ENCODE measurements around the gene AMZ1. TPM values are rescaled to one million over a fixed set of nuclear protein-coding genes. Genes with fewer than 3 reads are reported as not detected.
A peak's percentile ranks its signal among the peaks of the same experiment; 100 is the strongest.

Gene AMZ1
- not detected in 2 replicates for total RNA-seq

- no peak for DNase-seq (ENCODE audit: low read depth, low spot score)
These were observed at the start of gene AMZ1 for GRCh38 chr7:2687881-2688318. Gene AMZ1, plus strand, starts transcription at chr7:2688202. Its CDS starts 12,250 bp downstream, at chr7:2700452.

- DNase-seq (ENCODE audit: low read depth, low spot score), result no peak
These were observed 49.6 kb upstream of the AMZ1 start for GRCh38 chr7:2638224-2638991.

DNA sequence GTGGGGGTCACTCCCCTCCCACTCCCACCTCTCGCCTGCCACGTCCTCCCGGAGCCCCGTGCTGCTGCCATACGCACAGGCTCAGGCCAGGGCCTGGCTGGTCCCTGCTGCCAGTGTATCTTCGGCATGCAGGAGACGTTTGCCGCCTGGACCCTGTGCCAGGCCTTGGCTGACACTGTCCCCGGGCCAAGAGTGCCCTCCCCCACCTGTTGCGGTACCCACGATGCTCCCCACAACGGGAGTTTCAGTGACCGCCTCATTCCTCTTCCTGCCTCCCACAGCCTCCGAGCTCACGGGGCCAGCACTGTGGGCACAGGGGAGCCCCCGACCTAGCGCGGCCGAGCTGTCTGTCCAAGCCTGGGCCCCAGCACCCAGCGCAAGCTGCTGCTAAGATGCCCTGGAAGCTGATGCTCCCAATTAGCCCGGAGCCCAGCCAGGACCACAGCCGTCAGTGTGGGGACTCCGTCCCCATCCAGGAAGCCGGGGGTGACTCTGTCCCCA lies 48.8 kb upstream of the AMZ1 start:
- no peak for DNase-seq (ENCODE audit: low read depth, low spot score)

- DNase-seq (ENCODE audit: low read depth, low spot score), result no peak
These were observed 48.1 kb upstream of the AMZ1 start for GRCh38 chr7:2639695-2640481.

GRCh38 chr7:2640482-2640830 lies 47.5 kb upstream of the AMZ1 start:
- no peak for DNase-seq (ENCODE audit: low read depth, low spot score)

DNA sequence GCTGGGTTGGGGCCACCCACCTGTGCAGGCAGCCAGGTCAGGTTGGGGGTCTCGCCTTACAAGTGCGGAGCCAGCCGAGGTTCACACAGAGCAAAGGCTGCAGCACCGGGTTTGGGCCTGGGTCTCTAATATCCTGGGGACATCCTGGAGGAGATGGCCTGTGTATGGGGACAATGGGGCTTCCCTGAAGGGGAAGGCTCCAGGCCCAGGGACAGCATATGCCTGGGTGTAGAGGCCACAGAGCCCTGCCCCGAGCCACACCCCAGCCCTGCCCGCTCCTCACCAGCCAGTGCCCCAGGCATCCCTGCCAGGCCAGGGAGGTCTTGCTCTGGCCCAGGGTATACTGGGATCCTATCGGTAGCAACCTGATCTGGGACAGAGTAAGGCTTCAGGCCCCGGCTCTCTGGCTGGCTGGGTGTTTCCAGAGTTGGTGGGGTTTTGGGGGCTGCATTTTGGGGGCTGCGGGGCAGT lies 47.1 kb upstream of the AMZ1 start:
- DNase-seq (ENCODE audit: low read depth, low spot score), result no peak

DNA sequence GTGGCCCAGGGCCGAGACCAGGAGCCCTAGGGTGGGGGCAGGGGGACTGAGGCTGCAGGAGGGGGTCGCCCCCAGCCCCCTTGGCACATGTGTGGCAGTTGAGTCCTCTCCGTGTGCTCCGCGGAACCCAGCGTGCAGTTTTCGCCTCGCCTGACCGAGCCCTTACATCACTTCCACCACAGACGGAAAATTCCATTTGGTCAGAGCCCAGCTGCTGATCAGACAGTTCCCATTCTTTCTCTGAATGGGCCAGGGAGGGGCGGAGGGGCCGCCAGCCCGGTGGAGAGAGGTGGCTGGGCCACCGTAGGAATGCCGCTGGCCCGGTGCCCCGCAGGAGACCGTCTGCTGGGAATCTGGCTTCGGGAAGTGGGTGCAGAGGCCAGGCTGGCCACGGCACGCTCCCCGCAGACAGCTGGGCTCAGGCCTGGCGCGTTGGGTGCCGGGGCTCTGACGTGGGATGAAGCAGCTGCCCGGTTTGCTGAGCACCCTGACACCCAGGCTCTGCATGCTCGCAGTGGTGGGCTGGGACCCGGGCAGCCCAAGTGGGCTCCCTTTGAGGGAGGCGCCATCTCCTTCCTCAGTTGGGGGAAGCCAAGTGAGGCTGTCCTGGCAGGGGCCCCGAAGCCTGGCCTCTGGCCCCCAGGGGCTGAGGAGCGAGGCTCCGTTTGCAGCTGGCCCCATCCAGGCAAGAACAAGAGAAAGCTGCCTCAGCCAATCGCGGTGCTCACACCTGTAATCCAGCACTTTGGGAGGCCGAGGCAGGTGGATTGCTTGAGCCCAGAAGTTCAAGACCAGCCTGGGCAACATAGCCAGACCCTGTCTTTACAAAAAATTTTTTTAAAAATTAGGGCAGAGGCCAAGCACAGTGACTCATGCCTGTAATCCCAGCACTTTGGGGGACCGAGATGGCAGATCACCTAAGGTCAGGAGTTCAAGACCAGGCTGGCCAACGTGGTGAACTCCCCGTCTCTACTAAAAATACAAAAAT lies 46.3 kb upstream of the AMZ1 start:
- DNase-seq (ENCODE audit: low read depth, low spot score), result peak; percentile 95

GRCh38 chr7:2643386-2644219 lies 44.4 kb upstream of the AMZ1 start:
- DNase-seq (ENCODE audit: low read depth, low spot score), result no peak

GRCh38 chr7:2644220-2644561 lies 43.8 kb upstream of the AMZ1 start:
- no peak for DNase-seq (ENCODE audit: low read depth, low spot score)

DNA sequence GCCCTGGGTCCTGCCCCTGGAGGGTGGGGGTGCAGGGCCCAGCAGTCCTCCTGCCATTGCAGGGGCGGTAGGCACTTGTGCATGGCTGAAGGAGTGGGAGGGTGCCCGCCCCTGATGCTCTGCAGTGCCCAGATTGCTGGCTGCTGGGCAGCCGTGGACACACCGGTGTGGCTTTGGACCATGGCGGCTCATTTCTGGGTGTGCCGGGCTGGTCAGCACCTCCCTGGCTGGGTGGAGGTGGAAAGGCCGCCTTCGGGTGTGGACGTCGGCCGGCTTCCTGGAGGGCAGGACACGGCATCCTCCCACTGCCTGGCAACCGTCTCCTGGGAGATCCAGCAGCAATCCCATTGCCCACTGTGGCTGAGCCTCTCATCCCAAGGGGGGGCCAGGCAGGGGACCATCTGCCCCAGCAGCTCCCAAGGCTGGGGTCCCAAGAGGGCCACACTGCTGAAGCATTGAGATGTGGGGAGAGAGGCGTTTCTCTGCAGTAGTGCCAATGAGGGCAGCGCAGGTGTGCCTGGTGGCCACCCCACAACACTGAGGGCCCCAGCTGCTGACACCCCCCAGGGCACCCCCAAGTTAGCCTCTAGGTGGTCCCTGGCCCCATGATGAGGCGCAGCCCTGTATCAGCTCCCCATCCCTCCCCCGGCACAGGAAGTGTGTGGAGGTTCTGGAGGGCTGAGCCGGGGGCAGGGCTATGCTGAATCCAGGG lies 43.3 kb upstream of the AMZ1 start:
- DNase-seq (ENCODE audit: low read depth, low spot score), result no peak

DNA sequence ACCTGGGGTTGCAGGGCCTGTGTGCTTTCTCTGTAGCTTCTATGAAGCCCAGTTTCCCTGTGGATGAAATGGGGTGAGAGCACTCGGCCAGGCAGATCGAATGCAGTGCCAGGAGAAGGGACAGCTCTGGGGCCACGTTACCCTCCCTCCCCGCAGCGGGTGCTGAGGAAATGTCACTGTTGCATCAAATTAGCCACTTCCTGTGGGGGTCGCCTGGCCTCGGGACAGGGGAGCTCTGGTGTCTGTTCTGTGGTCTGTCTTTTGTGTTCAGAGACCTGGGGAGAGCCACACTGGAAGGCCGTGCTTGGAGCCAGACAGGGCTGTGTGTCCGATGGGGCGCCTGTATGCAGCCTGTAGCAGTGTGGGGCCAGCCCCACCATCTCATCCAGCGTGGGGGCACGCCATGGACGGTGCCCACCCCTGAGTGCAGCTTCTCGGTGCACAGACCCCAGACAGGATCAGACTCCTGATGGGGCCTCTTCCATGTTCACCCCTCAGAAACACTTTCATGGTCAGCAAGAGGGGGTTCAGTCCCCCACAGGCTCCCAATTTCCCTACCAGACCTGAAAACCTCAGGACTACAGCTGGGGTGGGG lies 42.6 kb upstream of the AMZ1 start:
- no peak for DNase-seq (ENCODE audit: low read depth, low spot score)

DNA sequence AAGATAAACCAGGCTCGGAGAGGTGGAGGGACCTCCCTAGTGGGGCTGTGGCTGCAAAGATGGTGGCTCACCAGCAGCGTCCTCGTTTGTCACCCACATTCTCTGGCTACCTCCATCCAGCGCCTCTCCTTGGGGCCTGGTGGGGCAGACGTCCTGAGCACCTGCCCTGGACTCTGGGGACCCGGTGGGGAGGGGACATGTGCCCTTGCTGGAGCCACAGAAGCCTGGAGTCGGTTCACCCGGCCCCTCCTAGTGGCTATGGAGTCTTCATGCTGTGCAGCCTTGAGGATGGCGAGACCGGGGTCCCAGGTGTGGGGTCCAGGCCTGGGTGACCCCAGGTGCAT lies 41.7 kb upstream of the AMZ1 start:
- no peak for DNase-seq (ENCODE audit: low read depth, low spot score)

GRCh38 chr7:2646680-2647571 lies 41.1 kb upstream of the AMZ1 start:
- DNase-seq (ENCODE audit: low read depth, low spot score), result no peak

DNA sequence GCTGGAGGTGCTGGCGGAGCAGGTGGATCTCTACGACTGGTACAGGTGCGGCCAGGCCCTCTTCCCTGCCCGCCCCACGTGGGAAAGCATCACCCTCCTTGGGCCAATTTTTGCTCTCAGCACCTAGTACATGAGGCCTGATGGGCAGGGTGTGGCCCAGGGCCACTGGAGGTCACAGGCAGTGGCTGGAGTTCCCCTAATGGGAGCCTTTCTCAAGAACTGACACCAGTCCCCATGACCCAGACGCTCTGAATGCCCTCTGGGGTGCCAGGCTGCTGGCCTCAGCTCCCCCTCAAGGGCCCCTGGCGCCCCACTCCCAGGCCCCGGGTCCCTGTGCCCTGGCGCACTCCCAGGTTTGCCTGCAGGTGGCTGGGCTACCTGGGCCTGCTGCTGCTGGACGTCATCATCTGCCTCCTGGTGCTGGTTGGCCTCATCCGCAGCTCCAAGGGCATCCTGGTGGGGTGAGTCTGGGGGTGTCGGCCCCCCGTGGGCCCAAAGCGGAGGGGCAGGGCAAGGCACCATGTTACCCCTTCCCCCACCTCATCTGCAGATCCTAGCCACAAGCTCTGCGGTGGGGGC lies 40.3 kb upstream of the AMZ1 start:
- no peak for DNase-seq (ENCODE audit: low read depth, low spot score)

DNA sequence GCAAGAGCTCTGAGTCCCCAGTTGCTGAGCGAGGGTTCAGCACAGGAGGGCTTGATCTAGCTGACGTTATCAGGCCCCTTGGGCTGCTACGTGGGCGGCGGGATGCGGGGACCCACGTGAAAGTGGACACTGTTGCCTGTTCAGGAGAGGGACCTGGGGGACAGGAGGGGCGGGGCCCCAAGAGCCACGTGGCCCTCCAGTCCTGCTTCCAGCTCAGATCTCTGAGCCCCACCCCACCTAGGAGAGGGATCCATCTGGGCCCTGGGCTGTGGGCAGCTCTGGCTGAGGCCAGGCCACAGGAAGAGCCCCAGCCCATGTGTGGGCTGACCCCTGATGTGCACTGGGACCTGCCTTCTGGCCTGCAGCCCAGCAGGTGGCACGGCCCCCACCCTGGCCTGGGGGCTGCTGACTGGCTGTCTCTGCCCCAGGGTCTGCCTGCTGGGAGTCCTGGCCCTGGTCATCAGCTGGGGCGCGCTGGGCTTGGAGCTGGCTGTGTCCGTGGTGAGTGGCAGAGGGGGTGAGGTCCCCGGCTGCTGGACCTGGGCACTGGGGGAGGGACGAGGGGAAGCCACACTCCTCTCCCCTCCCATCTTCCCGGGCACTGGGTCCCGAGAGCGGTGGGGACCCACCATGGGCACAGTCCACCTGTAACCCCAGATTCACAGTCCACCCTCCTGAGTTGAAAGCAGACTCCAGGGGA lies 38.7 kb upstream of the AMZ1 start:
- DNase-seq (ENCODE audit: low read depth, low spot score), result no peak

DNA sequence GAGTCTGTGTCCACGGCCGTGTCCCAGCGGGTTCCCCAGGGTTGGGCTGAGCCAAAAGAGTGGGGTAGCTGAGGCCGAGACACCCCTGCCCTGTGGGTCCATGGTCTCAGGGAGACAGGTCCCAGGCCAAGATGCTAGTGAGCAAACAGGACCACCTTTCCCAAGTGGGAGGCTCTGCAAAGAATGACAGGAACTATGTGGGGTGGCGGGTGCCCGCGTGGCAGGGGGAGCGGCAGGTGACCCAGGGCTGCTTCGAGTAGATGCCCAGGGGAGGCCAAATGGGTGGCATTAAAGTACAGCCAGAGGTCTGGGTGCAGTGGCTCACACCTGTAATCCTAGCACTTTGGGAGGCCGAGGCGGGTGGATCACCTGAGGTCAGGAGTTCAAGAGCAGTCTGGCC lies 38.0 kb upstream of the AMZ1 start:
- DNase-seq (ENCODE audit: low read depth, low spot score), result no peak

- no peak for DNase-seq (ENCODE audit: low read depth, low spot score)
These were observed 37.6 kb upstream of the AMZ1 start for GRCh38 chr7:2650451-2650850.

- no peak for DNase-seq (ENCODE audit: low read depth, low spot score)
These were observed 36.7 kb upstream of the AMZ1 start for GRCh38 chr7:2651336-2651735.
